Activated B cell treated with CpG ODN at 0.5 μM for 24 hours (primary cell): ENCODE results near the gene MC2R. TPM values are rescaled to one million over a fixed set of nuclear protein-coding genes. Genes with fewer than 3 reads are reported as not detected.

ENCODE experiments used
- ATAC-seq: fragments of 200-7000 bp; cut with Tn5 transposase; one replicate; pipeline ENCODE4 v1.10.0; 2021; ENCODE audit warnings: low read depth, mild to moderate bottlenecking, moderate library complexity
- CTCF ChIA-PET: fragments of 350-600 bp; sonication (Branson Sonifier 250); formaldehyde crosslinking; loops from one replicate; lab custom pipeline; 2021; ENCODE audit warnings: antibody characterized with exemption; lab: Charles Lee
- POLR2A ChIA-PET: fragments of 350-600 bp; sonication (Branson Sonifier 250); formaldehyde crosslinking; loops from one replicate; lab custom pipeline; 2021; ENCODE audit warnings: antibody characterized with exemption; lab: Charles Lee
- DNase-seq: peaks from one replicate; pipeline ENCODE4 v3.0.0; 2022
- H3K27ac Mint-ChIP-seq: one replicate; pipeline ENCODE4 v1.8.0; 2020; ENCODE audit warnings: mixed read lengths
- H3K27me3 Mint-ChIP-seq: one replicate; pipeline ENCODE4 v1.8.0; 2021; ENCODE audit warnings: mixed read lengths
- H3K36me3 Mint-ChIP-seq: one replicate; pipeline ENCODE4 v1.8.0; 2021; ENCODE audit warnings: low read depth, mixed read lengths
- H3K4me1 Mint-ChIP-seq: one replicate; pipeline ENCODE4 v1.8.0; 2021; ENCODE audit warnings: mixed read lengths
- H3K4me3 Mint-ChIP-seq: one replicate; pipeline ENCODE4 v1.8.0; 2020; ENCODE audit warnings: mild to moderate bottlenecking, mixed read lengths
- H3K9me3 Mint-ChIP-seq: one replicate; pipeline ENCODE4 v1.8.0; 2020; ENCODE audit warnings: mixed read lengths
- CTCF ChIP-seq: fragments of 200-600 bp; IDR thresholded peaks from one replicate; pipeline ENCODE4 v1.8.0; 2022; ENCODE audit warnings: antibody characterized with exemption, mild to moderate bottlenecking
- intact Hi-C: fragments of 100-400 bp; cut with micrococcal nuclease; formaldehyde crosslinking; loops from one replicate; pipeline ENCODE4 v1.15.1; 2024
- total RNA-seq: library from RNA; stranded (reverse); gene quantifications from 2 replicates; pipeline ENCODE4 v1.2.3, GENCODE V29; 2022

MC2R gene
- total RNA-seq, 1 donor from 2014 or later: not detected

GRCh38 chr18:13890761-13891361, 24.5 kb downstream of the MC2R start:
- intact Hi-C loops: no loop called here
- Mint-ChIP-seq H3K36me3 (no peaks in the 10 kb centered on the region), H3K9me3 (no peaks in the 10 kb centered on the region), H3K27ac (no peak overlapping the region), H3K27me3 (no peaks in the 10 kb centered on the region), H3K4me1 (peaks cover 24% of the 10 kb centered on the region), H3K4me3 (no peak overlapping the region)
- ChIA-PET CTCF (no interaction called here), POLR2A (no interaction called here)
- DNase-seq: no peak
- no peak for TF ChIP-seq CTCF
- ATAC-seq: no peak

DNA sequence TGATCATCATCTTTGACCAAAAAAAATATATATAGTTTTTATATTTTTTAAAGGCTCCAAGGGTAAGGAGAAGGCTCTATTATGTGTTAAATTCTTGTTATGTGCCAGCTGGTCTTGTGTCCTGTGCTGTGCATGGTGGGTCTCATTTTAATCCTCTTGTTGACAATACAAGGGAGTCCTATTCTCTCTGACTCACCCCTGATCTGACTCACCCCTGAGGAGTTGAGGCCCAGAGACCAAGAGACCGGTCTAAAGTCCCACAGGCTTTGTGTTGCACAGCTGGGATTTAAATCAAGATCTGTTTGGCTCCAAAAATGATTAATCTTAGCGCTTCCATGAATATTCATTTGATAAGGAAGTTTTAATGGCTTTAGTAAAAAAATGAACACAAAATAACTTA, 25.7 kb downstream of the MC2R start:
- intact Hi-C loops: no loop called here
- no peak for DNase-seq
- Mint-ChIP-seq H3K9me3 (no peaks in the 10 kb centered on the region), H3K27me3 (peaks cover 3% of the 10 kb centered on the region), H3K4me1 (peaks cover 24% of the 10 kb centered on the region), H3K4me3 (no peak overlapping the region), H3K36me3 (no peaks in the 10 kb centered on the region), H3K27ac (no peak overlapping the region)
- TF ChIP-seq CTCF: no peak
- POLR2A ChIA-PET: no interaction called here
- CTCF ChIA-PET: no interaction called here
- no peak for ATAC-seq

GRCh38 chr18:13888191-13888716, 27.1 kb downstream of the MC2R start:
- H3K27ac Mint-ChIP-seq: no peak overlapping the region
- no peak for TF ChIP-seq CTCF
- H3K27me3 Mint-ChIP-seq: peaks cover 7% of the 10 kb centered on the region
- no peaks in the 10 kb centered on the region for H3K36me3 Mint-ChIP-seq
- ChIA-PET CTCF (no interaction called here), POLR2A (no interaction called here)
- no peak overlapping the region for H3K4me3 Mint-ChIP-seq
- intact Hi-C loops: no loop called here
- H3K4me1 Mint-ChIP-seq: peaks cover 16% of the 10 kb centered on the region
- ATAC-seq (no peak), DNase-seq (no peak)
- no peaks in the 10 kb centered on the region for H3K9me3 Mint-ChIP-seq

- intact Hi-C loops: no loop called here
- Mint-ChIP-seq H3K9me3 (no peaks in the 10 kb centered on the region), H3K27ac (no peak overlapping the region), H3K4me3 (no peak overlapping the region), H3K27me3 (peaks cover 7% of the 10 kb centered on the region), H3K4me1 (no peaks in the 10 kb centered on the region), H3K36me3 (no peaks in the 10 kb centered on the region)
- CTCF ChIA-PET: no interaction called here
- no peak for ATAC-seq
- POLR2A ChIA-PET: no interaction called here
- DNase-seq: no peak
- no peak for TF ChIP-seq CTCF
Observed at GRCh38 chr18:13885009-13885408, 30.3 kb downstream of the MC2R start.

GRCh38 chr18:13879937-13880336, 35.4 kb downstream of the MC2R start:
- H3K27me3 Mint-ChIP-seq: peaks cover 7% of the 10 kb centered on the region
- no peak overlapping the region for H3K4me3 Mint-ChIP-seq
- TF ChIP-seq CTCF: no peak
- intact Hi-C loops: no loop called here
- H3K27ac Mint-ChIP-seq: no peak overlapping the region
- no peak for DNase-seq
- ChIA-PET POLR2A (no interaction called here), CTCF (no interaction called here)
- H3K36me3 Mint-ChIP-seq: no peaks in the 10 kb centered on the region
- no peak for ATAC-seq
- H3K4me1 Mint-ChIP-seq: no peaks in the 10 kb centered on the region
- no peaks in the 10 kb centered on the region for H3K9me3 Mint-ChIP-seq
